ENCODE results near the gene AUTS2.

DNA sequence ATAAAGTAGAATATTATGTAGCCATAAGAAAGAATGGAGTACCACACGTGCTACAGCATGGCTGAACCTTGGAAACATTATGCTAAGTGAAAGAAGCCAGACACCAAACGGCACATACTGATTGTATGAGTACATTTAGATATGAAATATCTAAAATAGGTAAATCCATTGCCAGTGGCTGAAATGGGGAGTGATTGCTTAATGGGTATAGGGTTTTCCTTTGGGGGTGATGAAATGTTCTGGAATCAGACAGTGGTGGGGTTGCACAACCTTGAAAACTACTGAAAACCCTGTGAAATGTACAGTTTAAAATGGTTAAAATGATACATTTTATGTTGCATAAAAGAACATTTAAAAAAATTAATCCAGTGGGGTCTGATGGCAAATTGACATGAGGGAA lies 667.9 kb downstream of the AUTS2 start:
- TF ChIP-seq, protein P1, sequence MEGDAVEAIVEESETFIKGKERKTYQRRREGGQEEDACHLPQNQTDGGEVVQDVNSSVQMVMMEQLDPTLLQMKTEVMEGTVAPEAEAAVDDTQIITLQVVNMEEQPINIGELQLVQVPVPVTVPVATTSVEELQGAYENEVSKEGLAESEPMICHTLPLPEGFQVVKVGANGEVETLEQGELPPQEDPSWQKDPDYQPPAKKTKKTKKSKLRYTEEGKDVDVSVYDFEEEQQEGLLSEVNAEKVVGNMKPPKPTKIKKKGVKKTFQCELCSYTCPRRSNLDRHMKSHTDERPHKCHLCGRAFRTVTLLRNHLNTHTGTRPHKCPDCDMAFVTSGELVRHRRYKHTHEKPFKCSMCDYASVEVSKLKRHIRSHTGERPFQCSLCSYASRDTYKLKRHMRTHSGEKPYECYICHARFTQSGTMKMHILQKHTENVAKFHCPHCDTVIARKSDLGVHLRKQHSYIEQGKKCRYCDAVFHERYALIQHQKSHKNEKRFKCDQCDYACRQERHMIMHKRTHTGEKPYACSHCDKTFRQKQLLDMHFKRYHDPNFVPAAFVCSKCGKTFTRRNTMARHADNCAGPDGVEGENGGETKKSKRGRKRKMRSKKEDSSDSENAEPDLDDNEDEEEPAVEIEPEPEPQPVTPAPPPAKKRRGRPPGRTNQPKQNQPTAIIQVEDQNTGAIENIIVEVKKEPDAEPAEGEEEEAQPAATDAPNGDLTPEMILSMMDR (IDR thresholded peaks at IDR 0.05; ENCODE audit: insufficient read depth, low read length), result no peak
- no peak for TF ChIP-seq POLR2AphosphoS5 (IDR thresholded peaks at IDR 0.05; ENCODE audit: low read depth)
- TF ChIP-seq, protein P2, sequence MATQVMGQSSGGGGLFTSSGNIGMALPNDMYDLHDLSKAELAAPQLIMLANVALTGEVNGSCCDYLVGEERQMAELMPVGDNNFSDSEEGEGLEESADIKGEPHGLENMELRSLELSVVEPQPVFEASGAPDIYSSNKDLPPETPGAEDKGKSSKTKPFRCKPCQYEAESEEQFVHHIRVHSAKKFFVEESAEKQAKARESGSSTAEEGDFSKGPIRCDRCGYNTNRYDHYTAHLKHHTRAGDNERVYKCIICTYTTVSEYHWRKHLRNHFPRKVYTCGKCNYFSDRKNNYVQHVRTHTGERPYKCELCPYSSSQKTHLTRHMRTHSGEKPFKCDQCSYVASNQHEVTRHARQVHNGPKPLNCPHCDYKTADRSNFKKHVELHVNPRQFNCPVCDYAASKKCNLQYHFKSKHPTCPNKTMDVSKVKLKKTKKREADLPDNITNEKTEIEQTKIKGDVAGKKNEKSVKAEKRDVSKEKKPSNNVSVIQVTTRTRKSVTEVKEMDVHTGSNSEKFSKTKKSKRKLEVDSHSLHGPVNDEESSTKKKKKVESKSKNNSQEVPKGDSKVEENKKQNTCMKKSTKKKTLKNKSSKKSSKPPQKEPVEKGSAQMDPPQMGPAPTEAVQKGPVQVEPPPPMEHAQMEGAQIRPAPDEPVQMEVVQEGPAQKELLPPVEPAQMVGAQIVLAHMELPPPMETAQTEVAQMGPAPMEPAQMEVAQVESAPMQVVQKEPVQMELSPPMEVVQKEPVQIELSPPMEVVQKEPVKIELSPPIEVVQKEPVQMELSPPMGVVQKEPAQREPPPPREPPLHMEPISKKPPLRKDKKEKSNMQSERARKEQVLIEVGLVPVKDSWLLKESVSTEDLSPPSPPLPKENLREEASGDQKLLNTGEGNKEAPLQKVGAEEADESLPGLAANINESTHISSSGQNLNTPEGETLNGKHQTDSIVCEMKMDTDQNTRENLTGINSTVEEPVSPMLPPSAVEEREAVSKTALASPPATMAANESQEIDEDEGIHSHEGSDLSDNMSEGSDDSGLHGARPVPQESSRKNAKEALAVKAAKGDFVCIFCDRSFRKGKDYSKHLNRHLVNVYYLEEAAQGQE (IDR thresholded peaks at IDR 0.05; ENCODE audit: insufficient replicate concordance, low read depth), result no peak

Measured in HL-60 (cell line).